Astrocyte (in vitro differentiated cells and primary cell): ENCODE measurements around the gene KIFAP3. TPM values are rescaled to one million over a fixed set of nuclear protein-coding genes. Genes with fewer than 3 reads are reported as not detected.

Experiments
- DNase-seq: peaks from one replicate; pipeline ENCODE4 v3.0.0-alpha.2; 2010; ENCODE audit warnings: low read depth
- FAIRE-seq: peaks from 2 replicates; lab custom pipeline; 2011; peaks lifted over from hg19 to GRCh38; lab: Jason Lieb, UNC
- H2AFZ ChIP-seq: 2 replicates; pipeline ENCODE4 v1.6.0; 2012; ENCODE audit warnings: low read depth, low read length, inconsistent platforms
- H3K27ac ChIP-seq: 2 replicates; pipeline ENCODE4 v1.5.1; 2011; ENCODE audit warnings: low read depth, low read length, inconsistent platforms
- H3K27me3 ChIP-seq: 2 replicates; pipeline ENCODE4 v1.6.0; 2011; ENCODE audit warnings: low read length, inconsistent platforms; ENCODE audit not compliant: insufficient read depth
- H3K36me3 ChIP-seq: 2 replicates; pipeline ENCODE4 v1.5.1; 2011; ENCODE audit warnings: low read length, inconsistent platforms; ENCODE audit not compliant: insufficient read depth
- H3K4me1 ChIP-seq: 2 replicates; pipeline ENCODE4 v1.5.1; 2011; ENCODE audit warnings: low read length, inconsistent platforms; ENCODE audit not compliant: insufficient read depth
- H3K4me2 ChIP-seq: 2 replicates; pipeline ENCODE4 v1.6.0; 2012; ENCODE audit warnings: low read length, inconsistent platforms
- H3K4me3 ChIP-seq: 2 replicates; pipeline ENCODE4 v1.5.1; 2011; ENCODE audit warnings: low read depth, mild to moderate bottlenecking, low read length, inconsistent platforms; ENCODE audit not compliant: insufficient read depth
- H3K79me2 ChIP-seq: 2 replicates; pipeline ENCODE4 v1.6.0; 2012; ENCODE audit warnings: mild to moderate bottlenecking, low read length, inconsistent platforms; ENCODE audit not compliant: insufficient read depth
- H3K9ac ChIP-seq: 2 replicates; pipeline ENCODE4 v1.6.0; 2012; ENCODE audit warnings: mild to moderate bottlenecking, low read length, inconsistent platforms
- H3K9me3 ChIP-seq: 2 replicates; pipeline ENCODE4 v1.5.1; 2012; ENCODE audit warnings: low read depth, mild to moderate bottlenecking, low read length, inconsistent platforms; ENCODE audit not compliant: insufficient read depth
- H4K20me1 ChIP-seq: 2 replicates; pipeline ENCODE4 v1.6.0; 2012; ENCODE audit warnings: low read length, inconsistent platforms; ENCODE audit not compliant: insufficient read depth
- H3K27ac Mint-ChIP-seq: one replicate; pipeline ENCODE4 v1.8.0; 2021; ENCODE audit warnings: mild to moderate bottlenecking, mixed read lengths; ENCODE audit not compliant: unreplicated experiment
- H3K27me3 Mint-ChIP-seq: one replicate; pipeline ENCODE4 v1.8.0; 2021; ENCODE audit warnings: low read depth, mixed read lengths; ENCODE audit not compliant: unreplicated experiment
- H3K36me3 Mint-ChIP-seq: one replicate; pipeline ENCODE4 v1.8.0; 2021; ENCODE audit warnings: low read depth, mixed read lengths; ENCODE audit not compliant: unreplicated experiment
- H3K4me1 Mint-ChIP-seq: one replicate; pipeline ENCODE4 v1.8.0; 2021; ENCODE audit warnings: low read depth, mixed read lengths; ENCODE audit not compliant: unreplicated experiment
- H3K4me3 Mint-ChIP-seq: one replicate; pipeline ENCODE4 v1.8.0; 2021; ENCODE audit warnings: mild to moderate bottlenecking, moderate library complexity, mixed read lengths; ENCODE audit not compliant: unreplicated experiment
- H3K9me3 Mint-ChIP-seq: one replicate; pipeline ENCODE4 v1.8.0; 2021; ENCODE audit warnings: mild to moderate bottlenecking, mixed read lengths; ENCODE audit not compliant: unreplicated experiment
- EZH2 ChIP-seq: IDR thresholded peaks from 2 replicates; pipeline ENCODE4 v1.6.1; 2012; ENCODE audit warnings: mild to moderate bottlenecking, low read length, inconsistent platforms; ENCODE audit not compliant: insufficient read depth
- total RNA-seq: library from RNA; stranded (reverse); gene quantifications from 2 replicates; pipeline ENCODE4 v1.2.1, GENCODE V29; 2021
- TF ChIP-seq, protein P1 (sequence below): IDR thresholded peaks from 2 replicates; pipeline ENCODE4 v1.5.1; 2011; ENCODE audit warnings: low read depth, mild to moderate bottlenecking, inconsistent platforms, low read length, moderate library complexity; ENCODE audit not compliant: insufficient read depth

KIFAP3 gene
- total RNA-seq, 1 donor from 2014 or later = 32.8 TPM

GRCh38 chr1:169944621-169945020 is 129.9 kb downstream of the KIFAP3 start:
- TF ChIP-seq, protein P1, sequence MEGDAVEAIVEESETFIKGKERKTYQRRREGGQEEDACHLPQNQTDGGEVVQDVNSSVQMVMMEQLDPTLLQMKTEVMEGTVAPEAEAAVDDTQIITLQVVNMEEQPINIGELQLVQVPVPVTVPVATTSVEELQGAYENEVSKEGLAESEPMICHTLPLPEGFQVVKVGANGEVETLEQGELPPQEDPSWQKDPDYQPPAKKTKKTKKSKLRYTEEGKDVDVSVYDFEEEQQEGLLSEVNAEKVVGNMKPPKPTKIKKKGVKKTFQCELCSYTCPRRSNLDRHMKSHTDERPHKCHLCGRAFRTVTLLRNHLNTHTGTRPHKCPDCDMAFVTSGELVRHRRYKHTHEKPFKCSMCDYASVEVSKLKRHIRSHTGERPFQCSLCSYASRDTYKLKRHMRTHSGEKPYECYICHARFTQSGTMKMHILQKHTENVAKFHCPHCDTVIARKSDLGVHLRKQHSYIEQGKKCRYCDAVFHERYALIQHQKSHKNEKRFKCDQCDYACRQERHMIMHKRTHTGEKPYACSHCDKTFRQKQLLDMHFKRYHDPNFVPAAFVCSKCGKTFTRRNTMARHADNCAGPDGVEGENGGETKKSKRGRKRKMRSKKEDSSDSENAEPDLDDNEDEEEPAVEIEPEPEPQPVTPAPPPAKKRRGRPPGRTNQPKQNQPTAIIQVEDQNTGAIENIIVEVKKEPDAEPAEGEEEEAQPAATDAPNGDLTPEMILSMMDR = no peak
- TF ChIP-seq EZH2 = no peak
- Histone ChIP-seq H2AFZ (no peak overlapping the region), H3K9me3 (no peaks in the 10 kb centered on the region), H3K36me3 (no peaks in the 10 kb centered on the region), H3K4me1 (peaks cover 7% of the 10 kb centered on the region), H3K27me3 (no peaks in the 10 kb centered on the region), H3K4me2 (no peak overlapping the region), H3K79me2 (no peaks in the 10 kb centered on the region), H3K9ac (no peak overlapping the region), H3K4me3 (no peak overlapping the region), H3K27ac (no peak overlapping the region), H4K20me1 (no peaks in the 10 kb centered on the region)
- Mint-ChIP-seq H3K27ac (no peak overlapping the region), H3K36me3 (peaks cover 1% of the 10 kb centered on the region), H3K4me1 (peaks cover 2% of the 10 kb centered on the region), H3K27me3 (no peaks in the 10 kb centered on the region), H3K4me3 (no peak overlapping the region), H3K9me3 (no peaks in the 10 kb centered on the region)
- no peak for FAIRE-seq
- no peak for DNase-seq

GRCh38 chr1:169943963-169944526 is 130.4 kb downstream of the KIFAP3 start:
- no peak for FAIRE-seq
- no peak overlapping the region for H3K27ac Mint-ChIP-seq
- H2AFZ ChIP-seq = no peak overlapping the region
- TF ChIP-seq, protein P1 = no peak
- TF ChIP-seq EZH2 = no peak
- H3K9me3 Mint-ChIP-seq = no peaks in the 10 kb centered on the region
- H3K4me1 Mint-ChIP-seq = no peaks in the 10 kb centered on the region
- H4K20me1 ChIP-seq = no peaks in the 10 kb centered on the region
- H3K27me3 ChIP-seq = no peaks in the 10 kb centered on the region
- H3K36me3 ChIP-seq = no peaks in the 10 kb centered on the region
- no peak for DNase-seq
- no peak overlapping the region for H3K27ac ChIP-seq
- no peak overlapping the region for H3K4me3 ChIP-seq
- peaks cover 4% of the 10 kb centered on the region for H3K4me1 ChIP-seq
- no peaks in the 10 kb centered on the region for H3K27me3 Mint-ChIP-seq
- H3K4me2 ChIP-seq = no peak overlapping the region
- H3K9ac ChIP-seq = no peak overlapping the region
- H3K9me3 ChIP-seq = no peaks in the 10 kb centered on the region
- no peak overlapping the region for H3K4me3 Mint-ChIP-seq
- H3K36me3 Mint-ChIP-seq = peaks cover 1% of the 10 kb centered on the region
- H3K79me2 ChIP-seq = no peaks in the 10 kb centered on the region
